NCI-H226 (cell line): ENCODE data around the gene JUND.

ENCODE experiments used
- DNase-seq: peaks from one replicate; pipeline ENCODE4 v3.0.0-alpha.2; 2015

JUND gene

GRCh38 chr19:18289471-18290301 lies 8.3 kb upstream of the JUND start:
- no peak for DNase-seq

GRCh38 chr19:18287836-18288772 lies 6.7 kb upstream of the JUND start:
- no peak for DNase-seq

- no peak for DNase-seq
These were observed 5.7 kb upstream of the JUND start for GRCh38 chr19:18286973-18287635.

GRCh38 chr19:18284712-18285360 lies 3.4 kb upstream of the JUND start:
- no peak for DNase-seq

- no peak for DNase-seq
These were observed 1.9 kb upstream of the JUND start for GRCh38 chr19:18283338-18283737.

- no peak for DNase-seq
These were observed 1.3 kb upstream of the JUND start for GRCh38 chr19:18282788-18283141.

GRCh38 chr19:18282021-18282787 lies 782 bp upstream of the JUND start:
- no peak for DNase-seq

GRCh38 chr19:18280247-18281081 lies 958 bp downstream of the JUND start:
- peak; percentile 53 for DNase-seq

- peak; percentile 84 for DNase-seq
These were observed 1.7 kb downstream of the JUND start for GRCh38 chr19:18279516-18280246.

- no peak for DNase-seq
These were observed 2.2 kb downstream of the JUND start for GRCh38 chr19:18279266-18279515.

GRCh38 chr19:18278521-18279265 lies 2.7 kb downstream of the JUND start:
- peak; percentile 30 for DNase-seq

- peak; percentile 85 for DNase-seq
These were observed 6.6 kb downstream of the JUND start for GRCh38 chr19:18274781-18275356.

GRCh38 chr19:18274219-18274780 lies 7.1 kb downstream of the JUND start, which contains the start of gene IQCN:
TSS of gene IQCN (minus strand) at chr19:18274452. CDS start at chr19:18269478, 4,974 bp downstream.
- peak; percentile 36 for DNase-seq

- no peak for DNase-seq
These were observed 7.7 kb downstream of the JUND start for GRCh38 chr19:18273561-18274218.

- DNase-seq: no peak
These were observed 10.0 kb downstream of the JUND start for GRCh38 chr19:18271433-18271841.

- DNase-seq: no peak
These were observed 11.1 kb downstream of the JUND start for GRCh38 chr19:18270326-18270725.

- DNase-seq: no peak
These were observed 12.2 kb downstream of the JUND start for GRCh38 chr19:18269070-18269723.
